GM19240 (cell line): ENCODE data around the gene CFAP54.

Source experiments
- DNase-seq: peaks from one replicate; pipeline ENCODE4 v3.0.0; 2011; ENCODE audit warnings: low spot score; ENCODE audit not compliant: insufficient read length

CFAP54 gene

GRCh38 chr12:96886998-96887677 is 397.8 kb downstream of the CFAP54 start:
- no peak for DNase-seq

GRCh38 chr12:96889273-96889933 is 400.0 kb downstream of the CFAP54 start:
- DNase-seq, result no peak

- no peak for DNase-seq
Measured at GRCh38 chr12:96890331-96890730, 401.0 kb downstream of the CFAP54 start.

GRCh38 chr12:96892104-96892503 is 402.7 kb downstream of the CFAP54 start:
- no peak for DNase-seq

- DNase-seq, result no peak
Measured at GRCh38 chr12:96897421-96897820, 408.0 kb downstream of the CFAP54 start.

- DNase-seq, result no peak
Measured at GRCh38 chr12:96901175-96901574, 411.8 kb downstream of the CFAP54 start.

- no peak for DNase-seq
Measured at GRCh38 chr12:96902076-96902475, 412.7 kb downstream of the CFAP54 start.

- no peak for DNase-seq
Measured at GRCh38 chr12:96906498-96906848, 417.1 kb downstream of the CFAP54 start.

GRCh38 chr12:96906849-96907670 is 417.7 kb downstream of the CFAP54 start, which contains the start of gene NEDD1:
TSS of gene NEDD1 (plus strand) at chr12:96907257. CDS start at chr12:96909760, 2,503 bp downstream.
- peak; percentile 71 for DNase-seq

GRCh38 chr12:96907671-96908422 is 418.5 kb downstream of the CFAP54 start:
- no peak for DNase-seq

GRCh38 chr12:96908423-96908675 is 419.0 kb downstream of the CFAP54 start:
- DNase-seq, result no peak

GRCh38 chr12:96912261-96912660 is 422.9 kb downstream of the CFAP54 start:
- DNase-seq, result no peak

- DNase-seq, result no peak
Measured at GRCh38 chr12:96912943-96913342, 423.6 kb downstream of the CFAP54 start.

GRCh38 chr12:96919510-96920210 is 430.3 kb downstream of the CFAP54 start:
- no peak for DNase-seq
